Cortex of kidney (tissue), 1 donor: ENCODE data around the gene ZNF516.

ENCODE experiments used
- DNase-seq: peaks from one replicate; lab custom pipeline; 2025; lab: John Stamatoyannopoulos, UW

The ZNF516 gene

DNA sequence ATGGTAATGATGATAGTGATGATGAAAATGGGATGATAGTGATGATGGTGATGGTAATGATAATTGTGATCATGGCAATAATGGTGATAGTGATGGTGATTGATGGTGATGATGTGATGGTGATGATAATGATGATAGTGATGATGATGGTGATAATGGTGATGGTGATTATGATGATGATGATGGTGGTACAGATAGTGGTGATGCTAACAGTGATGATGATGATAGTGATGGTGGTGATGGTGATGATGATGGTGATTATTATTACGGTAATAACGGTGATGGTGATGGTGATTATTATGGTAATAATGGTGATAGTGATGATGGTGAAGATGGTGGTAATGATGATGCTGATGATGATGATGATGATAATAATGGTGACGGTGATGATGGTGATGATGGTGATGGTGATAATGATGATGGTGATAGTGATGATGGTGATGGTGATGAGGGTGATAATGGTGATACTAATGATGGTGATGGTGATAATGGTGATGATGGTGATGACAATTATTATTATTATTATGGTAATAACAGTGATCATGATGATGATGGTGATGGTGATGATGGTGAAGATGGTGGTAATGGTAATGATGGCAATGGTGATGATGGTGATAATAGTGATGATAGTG, 151.0 kb downstream of the ZNF516 start:
- no peak for DNase-seq

DNA sequence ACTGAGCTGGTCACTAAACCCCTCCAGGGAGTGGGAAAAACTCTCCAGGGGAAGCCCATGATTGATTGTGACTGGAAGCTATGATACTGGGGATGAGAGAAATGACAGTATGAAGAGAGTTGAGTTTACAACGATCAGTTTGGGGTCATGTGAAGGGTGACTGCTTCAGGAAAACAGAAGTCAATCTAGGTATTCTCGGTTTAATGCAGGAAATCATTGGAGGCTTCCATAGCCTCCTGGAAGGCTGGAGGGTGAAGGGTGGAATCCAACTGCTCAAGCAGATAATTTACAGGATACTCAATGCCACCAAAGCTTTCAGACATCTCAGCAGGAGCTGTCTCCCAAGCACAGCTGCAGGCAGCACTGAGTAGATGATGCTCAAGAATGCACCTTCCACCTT, 154.6 kb downstream of the ZNF516 start:
- DNase-seq: no peak

DNA sequence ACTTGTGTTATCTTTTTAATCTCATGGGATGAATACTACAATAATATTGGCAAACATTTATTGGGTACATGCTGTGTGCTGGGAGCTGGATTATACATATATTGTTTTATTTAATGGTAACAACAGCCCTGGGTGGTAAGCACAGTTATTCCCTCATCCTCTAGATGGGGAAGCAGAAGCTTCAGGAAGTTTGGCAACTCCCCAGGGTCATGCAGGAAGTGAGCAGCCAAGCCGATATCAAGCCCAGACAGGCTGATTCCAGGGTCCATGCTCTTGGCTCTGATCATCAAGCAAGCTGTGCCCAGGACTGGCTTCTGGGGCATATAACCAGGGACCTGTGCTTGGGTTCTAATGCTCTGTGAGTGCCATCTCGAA, 155.8 kb downstream of the ZNF516 start:
- no peak for DNase-seq

DNA sequence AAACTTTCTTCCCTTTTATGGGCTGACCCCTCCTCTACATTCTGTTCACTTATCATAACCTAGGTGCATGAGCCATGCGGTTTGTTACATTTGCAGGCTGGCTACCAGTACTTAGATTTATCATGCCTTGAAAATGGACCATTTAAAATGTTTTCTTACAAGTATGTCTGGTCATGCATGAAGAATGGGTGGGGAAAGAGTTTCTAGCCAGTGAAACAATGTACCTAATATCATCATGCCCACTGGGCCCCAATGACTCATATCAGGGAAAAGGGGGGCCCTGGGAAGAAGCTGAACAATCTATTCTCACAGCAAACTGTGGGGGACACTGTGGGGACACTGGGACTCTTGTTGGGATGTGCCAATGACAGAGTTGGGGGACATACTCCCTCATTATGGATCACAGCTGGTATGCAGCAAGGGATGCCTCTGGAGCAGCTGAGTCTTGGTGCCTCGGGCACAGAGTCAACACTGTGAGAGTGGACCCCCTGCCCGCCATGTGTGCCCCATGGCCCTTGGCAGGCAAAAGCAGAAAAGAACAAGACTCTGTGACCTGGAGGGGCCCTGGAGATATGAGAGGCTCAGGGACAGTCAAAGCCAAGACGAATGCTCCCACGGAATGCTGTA, 156.3 kb downstream of the ZNF516 start:
- no peak for DNase-seq

DNA sequence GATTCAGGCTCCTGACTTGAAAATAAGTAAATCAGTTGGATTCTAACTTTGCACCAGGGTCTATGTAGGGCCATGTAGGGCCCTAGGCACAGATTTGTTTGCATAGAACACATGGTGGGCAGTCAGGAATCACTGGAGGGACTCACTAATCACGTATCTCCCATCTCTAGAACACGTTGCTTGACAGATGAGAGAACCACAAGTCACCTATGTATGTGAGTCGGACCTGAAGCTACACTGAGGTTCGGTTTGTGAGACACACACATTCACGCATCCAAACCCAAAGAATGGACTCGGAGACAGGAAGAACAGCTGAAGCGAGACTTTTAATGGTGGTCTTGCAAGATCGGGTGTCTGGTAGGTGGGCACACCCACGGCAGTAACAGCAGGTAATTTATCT, 157.0 kb downstream of the ZNF516 start:
- DNase-seq: no peak

DNA sequence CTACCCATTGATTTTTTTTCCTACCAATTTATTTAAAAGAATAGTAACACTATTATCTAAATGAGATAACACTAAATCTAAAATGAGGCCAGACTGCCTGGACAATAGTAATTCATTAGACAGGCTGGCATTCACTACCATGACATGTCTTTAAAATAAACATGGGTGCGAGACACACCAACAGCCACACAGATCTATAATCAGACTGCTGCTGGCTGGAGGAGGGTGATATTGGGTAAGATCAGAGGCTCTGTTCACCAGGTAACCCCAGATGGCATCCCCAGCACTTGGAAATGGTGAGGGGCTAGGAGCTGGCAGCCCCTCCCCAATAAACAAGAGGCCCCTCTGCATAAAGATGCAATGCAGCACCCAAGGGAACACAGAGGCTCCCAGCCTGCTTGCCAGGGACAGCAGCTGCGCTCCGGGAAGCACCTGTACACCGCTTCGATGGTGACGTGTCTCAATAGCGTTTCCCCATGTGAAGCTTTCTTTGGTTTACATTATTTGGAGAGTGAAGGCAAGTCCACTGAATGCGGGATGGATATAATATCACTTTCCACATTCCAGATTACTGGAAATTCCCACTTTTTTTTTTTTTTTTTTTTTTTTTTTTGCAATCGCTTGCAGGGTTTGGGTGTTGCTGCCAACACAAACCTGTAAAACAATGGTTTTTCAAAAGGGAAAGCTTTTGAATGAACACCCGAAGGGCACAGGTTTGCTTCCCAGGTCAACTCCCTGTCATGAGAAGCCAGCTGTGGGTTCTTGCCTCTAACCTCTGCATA, 159.0 kb downstream of the ZNF516 start:
- no peak for DNase-seq

DNA sequence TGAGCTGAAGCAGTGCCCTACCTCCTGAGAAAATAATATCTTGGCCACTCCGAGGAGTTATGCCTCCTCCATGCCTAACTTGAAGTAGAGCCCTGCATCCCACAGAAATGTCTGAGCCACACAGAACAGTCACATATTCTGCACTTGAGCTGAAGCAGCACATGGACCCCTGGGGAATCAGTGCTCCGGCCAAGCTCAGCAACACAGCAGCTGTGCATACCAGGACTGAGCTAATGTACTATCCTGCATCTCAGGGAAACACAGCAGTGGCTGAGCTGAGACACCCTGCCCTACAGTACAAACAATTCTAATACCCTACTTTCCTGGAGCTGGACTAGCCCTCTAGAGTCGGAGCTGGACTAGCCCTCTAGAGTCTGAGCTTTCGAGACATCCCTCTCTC, 166.9 kb downstream of the ZNF516 start:
- no peak for DNase-seq

DNA sequence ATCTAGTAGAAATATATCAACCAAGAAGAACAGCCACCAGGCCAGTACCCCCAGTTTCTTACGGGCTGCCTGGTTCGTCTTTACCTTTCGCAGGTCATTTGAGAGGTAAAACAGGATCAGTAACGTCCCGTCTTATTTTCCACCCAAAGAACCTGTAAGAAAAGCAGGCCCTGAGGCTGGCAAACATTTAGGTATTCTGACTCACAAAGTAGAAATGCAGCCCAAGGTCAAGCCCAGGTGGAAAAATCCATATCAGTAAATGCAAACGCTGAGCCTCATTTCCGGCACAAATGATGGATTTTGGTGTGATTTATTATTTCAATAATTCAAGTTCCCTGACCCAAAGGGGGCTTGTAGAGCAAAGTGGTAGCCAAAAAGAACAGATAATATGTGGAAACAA, 171.2 kb downstream of the ZNF516 start:
- DNase-seq: no peak

DNA sequence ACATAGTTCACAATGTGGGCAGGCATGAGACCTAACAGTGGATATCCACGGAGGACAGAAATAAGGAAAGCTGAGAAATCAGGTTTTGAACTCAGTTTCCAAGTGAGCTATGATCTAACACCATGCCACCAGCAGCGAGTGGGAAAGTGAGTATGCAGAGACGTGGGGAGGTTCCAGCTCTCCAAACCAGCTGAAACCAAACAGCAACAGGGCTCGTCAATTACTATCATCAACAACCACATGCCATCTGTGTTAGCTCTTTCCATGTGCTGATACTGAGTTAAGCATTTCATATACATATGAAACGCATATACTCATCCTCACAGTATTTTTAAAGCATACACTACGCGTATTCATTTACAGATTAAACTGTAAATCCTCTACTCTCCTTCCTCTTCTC, 172.4 kb downstream of the ZNF516 start:
- no peak for DNase-seq

DNA sequence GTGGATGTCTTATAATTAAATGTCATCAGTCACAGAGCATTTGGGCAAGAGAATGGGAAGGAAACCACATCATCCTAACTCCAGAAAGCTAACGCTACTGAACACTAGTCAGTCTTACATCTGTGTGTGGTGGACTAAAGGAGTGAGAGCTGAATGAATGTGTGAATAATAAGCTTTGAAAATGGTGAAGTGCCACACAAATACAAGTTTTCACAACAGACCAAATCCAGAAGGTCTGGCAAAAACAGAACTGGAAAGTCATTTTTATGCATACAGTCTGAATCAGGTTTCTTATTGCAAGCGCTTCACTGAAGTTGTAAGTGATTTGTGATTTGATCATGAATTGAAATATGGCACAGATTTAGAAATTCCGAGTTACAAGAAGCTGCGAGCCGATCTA, 175.7 kb downstream of the ZNF516 start:
- DNase-seq: no peak

DNA sequence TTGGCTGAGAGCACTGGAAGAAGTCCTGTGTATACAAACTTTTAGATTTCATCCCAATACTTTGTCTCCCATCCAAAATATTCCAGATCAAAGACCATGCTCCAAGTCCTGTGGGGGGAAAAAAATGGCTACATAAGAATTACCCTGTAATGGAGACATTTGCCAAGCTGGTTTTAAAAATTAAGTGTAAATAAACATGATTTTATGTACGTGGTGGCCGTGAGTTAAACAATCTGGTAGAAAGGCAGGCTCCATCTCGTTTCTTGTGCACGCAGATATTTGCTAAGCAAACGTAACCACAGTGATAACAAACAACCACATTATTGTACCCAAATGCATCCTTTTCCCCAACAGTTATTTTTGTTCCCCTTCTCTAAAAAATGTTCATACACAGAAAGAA, 176.4 kb downstream of the ZNF516 start:
- DNase-seq: no peak

DNA sequence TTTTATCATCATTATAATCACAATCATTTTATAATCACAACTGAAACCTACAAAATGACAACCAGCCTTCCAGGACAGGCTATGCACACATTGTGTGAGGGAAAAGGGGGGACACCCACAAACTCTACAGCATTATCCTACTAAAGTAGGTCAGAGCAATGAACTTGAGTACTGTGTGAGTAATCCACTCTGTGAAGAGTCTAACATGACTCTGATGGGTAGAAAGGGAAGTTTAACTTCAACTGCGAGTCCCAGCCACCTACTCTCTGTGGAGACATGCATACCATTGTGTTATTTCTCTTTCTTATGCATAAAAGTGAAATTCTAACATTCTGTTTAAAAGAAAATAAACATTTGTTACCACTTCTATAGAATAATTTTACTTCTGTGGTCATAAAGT, 177.9 kb downstream of the ZNF516 start:
- DNase-seq: no peak

DNA sequence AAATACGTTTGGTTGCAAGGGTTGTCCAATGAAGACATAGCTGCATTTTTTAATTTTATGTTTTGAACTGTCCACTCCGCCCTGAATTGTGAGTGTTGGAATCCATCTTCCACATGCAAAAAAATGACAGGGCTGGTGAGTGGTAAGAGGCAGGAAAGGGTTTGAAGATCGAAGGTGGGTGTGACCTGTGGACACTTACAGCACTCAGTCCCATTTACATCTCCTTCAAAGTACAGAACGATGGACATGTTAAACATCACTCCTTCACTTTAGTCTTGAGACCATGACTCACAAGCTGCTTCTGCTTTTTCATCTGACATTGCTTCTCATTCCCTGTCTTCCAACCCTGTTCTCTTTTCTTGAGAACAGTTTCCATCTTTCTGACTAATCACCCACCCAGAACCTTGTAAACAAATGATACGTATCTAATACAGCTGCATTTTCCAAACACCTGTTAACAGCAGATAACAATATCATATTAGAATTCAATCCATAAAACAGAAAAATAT, 179.3 kb downstream of the ZNF516 start:
- DNase-seq: no peak

DNA sequence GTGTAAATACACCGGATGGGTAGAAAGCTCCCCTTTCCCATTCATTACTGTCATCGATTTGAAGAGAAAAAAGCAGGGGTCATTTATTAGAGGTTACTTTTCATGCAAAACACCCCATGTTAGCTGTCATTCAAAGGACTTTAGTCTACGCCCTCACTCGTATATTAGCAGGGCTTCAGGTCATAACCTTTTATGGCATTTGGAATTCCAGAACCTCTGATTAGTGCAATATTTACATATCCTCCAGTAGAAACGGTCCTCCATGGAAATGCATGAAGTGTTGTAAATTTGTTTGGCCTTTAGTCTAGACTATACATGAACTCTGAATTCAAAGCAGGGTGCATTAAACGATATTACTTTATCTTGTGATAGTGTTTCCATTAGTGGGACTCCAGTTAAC, 180.5 kb downstream of the ZNF516 start:
- DNase-seq: no peak

DNA sequence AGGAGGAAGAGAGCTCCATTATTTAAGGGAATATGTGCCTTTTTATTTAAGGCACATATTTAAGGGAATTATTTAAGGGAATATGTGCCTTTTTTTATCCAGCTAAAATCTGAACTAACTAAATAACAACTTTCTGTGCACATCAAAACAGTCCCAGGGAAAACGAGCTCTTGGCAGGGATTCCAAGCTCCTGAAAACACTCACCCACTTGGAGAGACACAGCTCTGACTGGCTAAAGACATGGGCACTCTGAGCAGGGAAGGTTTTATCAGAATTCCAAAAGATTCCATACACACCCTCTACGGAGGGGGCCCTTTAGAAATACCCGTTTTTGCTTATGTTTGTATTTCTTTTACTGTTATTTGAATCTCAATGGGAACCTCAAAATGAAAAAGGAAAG, 181.0 kb downstream of the ZNF516 start:
- DNase-seq: no peak
